Activated naive CD8-positive, alpha-beta T cell treated with anti-CD3 and anti-CD28 coated beads, Interleukin-2, amount 10 ng/mL, durations not matched to agents 7 days and 5 days (primary cell): Measurements from ENCODE around the gene TSBP1. TPM values are rescaled to one million over a fixed set of nuclear protein-coding genes. Genes with fewer than 3 reads are reported as not detected.

ENCODE experiments used
- ATAC-seq: fragments of 150-1000 bp; cut with Tn5 transposase; one replicate; pipeline ENCODE4 v1.10.0; 2021; ENCODE audit warnings: low read depth, moderate library complexity
- POLR2A ChIA-PET: fragments of 350-600 bp; sonication (Branson Sonifier 250); formaldehyde crosslinking; loops from one replicate; lab custom pipeline; 2021; ENCODE audit warnings: antibody characterized with exemption; lab: Charles Lee
- DNase-seq: peaks from one replicate; pipeline ENCODE4 v3.0.0; 2021
- H3K27ac Mint-ChIP-seq: one replicate; pipeline ENCODE4 v1.8.0; 2022; ENCODE audit warnings: mild to moderate bottlenecking, mixed read lengths
- H3K27me3 Mint-ChIP-seq: one replicate; pipeline ENCODE4 v1.8.0; 2022; ENCODE audit warnings: mild to moderate bottlenecking, moderate library complexity, mixed read lengths
- H3K36me3 Mint-ChIP-seq: one replicate; pipeline ENCODE4 v1.8.0; 2021; ENCODE audit warnings: mild to moderate bottlenecking, mixed read lengths
- H3K4me1 Mint-ChIP-seq: one replicate; pipeline ENCODE4 v1.8.0; 2021; ENCODE audit warnings: mixed read lengths
- H3K4me3 Mint-ChIP-seq: one replicate; pipeline ENCODE4 v1.8.0; 2022; ENCODE audit warnings: mild to moderate bottlenecking, moderate library complexity, mixed read lengths
- H3K9me3 Mint-ChIP-seq: one replicate; pipeline ENCODE4 v1.8.0; 2021; ENCODE audit warnings: mixed read lengths
- total RNA-seq, 2 experiments: library from RNA; stranded (reverse); gene quantifications; one replicate each; pipeline ENCODE4 v1.2.3, GENCODE V29; 2021

The TSBP1 gene
- total RNA-seq: not detected

- H3K27me3 Mint-ChIP-seq: peaks cover 25% of the 10 kb centered on the region
- POLR2A ChIA-PET: no interaction called here
- H3K4me3 Mint-ChIP-seq: no peak within 1 kb of the TSS
- H3K27ac Mint-ChIP-seq: no peak within 1 kb of the TSS
- DNase-seq: no peak
- H3K36me3 Mint-ChIP-seq: no peaks in the 10 kb centered on the region
- H3K9me3 Mint-ChIP-seq: no peaks in the 10 kb centered on the region
- no peak for ATAC-seq
- H3K4me1 Mint-ChIP-seq: no peaks in the 10 kb centered on the region
These were observed at the start of gene TSBP1 for GRCh38 chr6:32371803-32372202. TSBP1 (minus strand) TSS chr6:32371903; CDS start chr6:32371706, 197 bp downstream.

GRCh38 chr6:32416036-32416435 lies 44.3 kb upstream of the TSBP1 start:
- Mint-ChIP-seq H3K4me1 (peaks cover 10% of the 10 kb centered on the region), H3K36me3 (no peaks in the 10 kb centered on the region), H3K27me3 (peaks cover 64% of the 10 kb centered on the region), H3K4me3 (no peak overlapping the region), H3K9me3 (no peaks in the 10 kb centered on the region), H3K27ac (no peak overlapping the region)
- ATAC-seq (no peak), DNase-seq (no peak)
- POLR2A ChIA-PET: no interaction called here

GRCh38 chr6:32415521-32416019 lies 43.9 kb upstream of the TSBP1 start:
- Mint-ChIP-seq H3K4me1 (peaks cover 10% of the 10 kb centered on the region), H3K9me3 (no peaks in the 10 kb centered on the region), H3K36me3 (no peaks in the 10 kb centered on the region), H3K27ac (no peak overlapping the region), H3K4me3 (peak overlapping the region; percentile 62), H3K27me3 (peaks cover 60% of the 10 kb centered on the region)
- POLR2A ChIA-PET: no interaction called here
- ATAC-seq: peak; percentile 58
- DNase-seq: peak; percentile 73

GRCh38 chr6:32413427-32414047 lies 41.8 kb upstream of the TSBP1 start:
- Mint-ChIP-seq H3K4me1 (peaks cover 10% of the 10 kb centered on the region), H3K36me3 (no peaks in the 10 kb centered on the region), H3K27me3 (peaks cover 58% of the 10 kb centered on the region), H3K9me3 (no peaks in the 10 kb centered on the region), H3K4me3 (no peak overlapping the region), H3K27ac (no peak overlapping the region)
- POLR2A ChIA-PET: no interaction called here
- ATAC-seq: peak; percentile 78
- DNase-seq: peak; percentile 87

- no peak for DNase-seq
- ATAC-seq: no peak
- Mint-ChIP-seq H3K27me3 (peaks cover 64% of the 10 kb centered on the region), H3K4me1 (peaks cover 10% of the 10 kb centered on the region), H3K36me3 (no peaks in the 10 kb centered on the region), H3K27ac (no peak overlapping the region), H3K4me3 (no peak overlapping the region), H3K9me3 (no peaks in the 10 kb centered on the region)
- POLR2A ChIA-PET: no interaction called here
These were observed 40.0 kb upstream of the TSBP1 start for GRCh38 chr6:32411566-32412327.

GRCh38 chr6:32410906-32411305 lies 39.2 kb upstream of the TSBP1 start:
- ATAC-seq: no peak
- DNase-seq: no peak
- Mint-ChIP-seq H3K4me1 (peaks cover 10% of the 10 kb centered on the region), H3K9me3 (no peaks in the 10 kb centered on the region), H3K27ac (no peak overlapping the region), H3K27me3 (peaks cover 64% of the 10 kb centered on the region), H3K36me3 (no peaks in the 10 kb centered on the region), H3K4me3 (no peak overlapping the region)
- POLR2A ChIA-PET: no interaction called here

GRCh38 chr6:32406857-32407256 lies 35.2 kb upstream of the TSBP1 start, which contains the start of gene BTNL2:
BTNL2 (minus strand) TSS chr6:32407181; CDS start chr6:32407123, 58 bp downstream.
- H3K27ac Mint-ChIP-seq: no peak within 1 kb of the TSS
- DNase-seq (no peak), ATAC-seq (no peak)
- no peaks in the 10 kb centered on the region for H3K9me3 Mint-ChIP-seq
- H3K36me3 Mint-ChIP-seq: no peaks in the 10 kb centered on the region
- peaks cover 50% of the 10 kb centered on the region for H3K27me3 Mint-ChIP-seq
- H3K4me3 Mint-ChIP-seq: no peak within 1 kb of the TSS
- POLR2A ChIA-PET: no interaction called here
- no peaks in the 10 kb centered on the region for H3K4me1 Mint-ChIP-seq

GRCh38 chr6:32406197-32406596 lies 34.5 kb upstream of the TSBP1 start:
- no peak overlapping the region for H3K4me3 Mint-ChIP-seq
- no peaks in the 10 kb centered on the region for H3K4me1 Mint-ChIP-seq
- POLR2A ChIA-PET: no interaction called here
- H3K36me3 Mint-ChIP-seq: no peaks in the 10 kb centered on the region
- H3K27me3 Mint-ChIP-seq: peaks cover 52% of the 10 kb centered on the region
- DNase-seq (no peak), ATAC-seq (no peak)
- no peaks in the 10 kb centered on the region for H3K9me3 Mint-ChIP-seq
- H3K27ac Mint-ChIP-seq: no peak overlapping the region

GRCh38 chr6:32405656-32406055 lies 34.0 kb upstream of the TSBP1 start:
- Mint-ChIP-seq H3K4me1 (no peaks in the 10 kb centered on the region), H3K36me3 (no peaks in the 10 kb centered on the region), H3K9me3 (no peaks in the 10 kb centered on the region), H3K27ac (no peak overlapping the region), H3K27me3 (peaks cover 54% of the 10 kb centered on the region), H3K4me3 (no peak overlapping the region)
- POLR2A ChIA-PET: no interaction called here
- ATAC-seq (no peak), DNase-seq (no peak)

- POLR2A ChIA-PET: no interaction called here
- H3K27ac Mint-ChIP-seq: no peak overlapping the region
These were observed 31.1 kb upstream of the TSBP1 start for GRCh38 chr6:32402812-32403211.

GRCh38 chr6:32401284-32401963 lies 29.7 kb upstream of the TSBP1 start:
- ATAC-seq: no peak
- Mint-ChIP-seq H3K9me3 (no peaks in the 10 kb centered on the region), H3K36me3 (no peaks in the 10 kb centered on the region), H3K4me1 (no peaks in the 10 kb centered on the region), H3K27me3 (peaks cover 29% of the 10 kb centered on the region), H3K4me3 (no peak overlapping the region), H3K27ac (no peak overlapping the region)
- DNase-seq: no peak
- POLR2A ChIA-PET: no interaction called here

More at GRCh38 chr6:32402812-32403211, 31.1 kb upstream of the TSBP1 start:
- ATAC-seq (no peak), DNase-seq (no peak)
- Mint-ChIP-seq H3K27me3 (peaks cover 42% of the 10 kb centered on the region), H3K4me3 (no peak overlapping the region), H3K36me3 (no peaks in the 10 kb centered on the region), H3K9me3 (no peaks in the 10 kb centered on the region), H3K4me1 (no peaks in the 10 kb centered on the region)

- POLR2A ChIA-PET: no interaction called here
- Mint-ChIP-seq H3K9me3 (no peaks in the 10 kb centered on the region), H3K36me3 (no peaks in the 10 kb centered on the region), H3K27ac (no peak overlapping the region), H3K27me3 (peaks cover 15% of the 10 kb centered on the region), H3K4me3 (no peak overlapping the region), H3K4me1 (no peaks in the 10 kb centered on the region)
- ATAC-seq: no peak
- no peak for DNase-seq
These were observed 25.7 kb upstream of the TSBP1 start for GRCh38 chr6:32397252-32397920.

- H3K4me1 Mint-ChIP-seq: no peaks in the 10 kb centered on the region
These were observed 24.3 kb upstream of the TSBP1 start for GRCh38 chr6:32396028-32396427.

More at GRCh38 chr6:32396028-32396427, 24.3 kb upstream of the TSBP1 start:
- no peak for DNase-seq
- no peaks in the 10 kb centered on the region for H3K9me3 Mint-ChIP-seq
- no peak overlapping the region for H3K4me3 Mint-ChIP-seq
- ATAC-seq: no peak
- POLR2A ChIA-PET: no interaction called here
- H3K36me3 Mint-ChIP-seq: no peaks in the 10 kb centered on the region
- no peak overlapping the region for H3K27ac Mint-ChIP-seq
- H3K27me3 Mint-ChIP-seq: peaks cover 8% of the 10 kb centered on the region
